HG02973 (cell line): ENCODE measurements around the gene COX18.

Source experiments
- ATAC-seq: cut with Tn5 transposase; IDR thresholded peaks from one replicate; pipeline ENCODE4 v1.9.1; 2021; ENCODE audit warnings: moderate library complexity; ENCODE audit not compliant: unreplicated experiment

COX18 gene

GRCh38 chr4:73069338-73070073 lies at the start of gene COX18:
COX18 (minus strand) TSS chr4:73069716; CDS start chr4:73069649, 67 bp downstream.
- peak; percentile 79 for ATAC-seq

- no peak for ATAC-seq
Measured at GRCh38 chr4:73109493-73109892, 40.0 kb upstream of the COX18 start.

GRCh38 chr4:73104695-73105094 lies 35.2 kb upstream of the COX18 start:
- no peak for ATAC-seq

- no peak for ATAC-seq
Measured at GRCh38 chr4:73103799-73104503, 34.4 kb upstream of the COX18 start.

GRCh38 chr4:73099143-73099542 lies 29.6 kb upstream of the COX18 start:
- ATAC-seq: no peak

- ATAC-seq: no peak
Measured at GRCh38 chr4:73098713-73099112, 29.2 kb upstream of the COX18 start.

GRCh38 chr4:73098016-73098415 lies 28.5 kb upstream of the COX18 start:
- no peak for ATAC-seq

GRCh38 chr4:73092868-73093267 lies 23.4 kb upstream of the COX18 start:
- no peak for ATAC-seq

- ATAC-seq: no peak
Measured at GRCh38 chr4:73090738-73091137, 21.2 kb upstream of the COX18 start.

- no peak for ATAC-seq
Measured at GRCh38 chr4:73087871-73088270, 18.4 kb upstream of the COX18 start.

GRCh38 chr4:73086095-73086868 lies 16.8 kb upstream of the COX18 start:
- ATAC-seq: no peak

- peak; percentile 61 for ATAC-seq
Measured at GRCh38 chr4:73080789-73081188, 11.3 kb upstream of the COX18 start.

- ATAC-seq: no peak
Measured at GRCh38 chr4:73075832-73076231, 6.3 kb upstream of the COX18 start.

- peak; percentile 14 for ATAC-seq
Measured at GRCh38 chr4:73070074-73070390, 516 bp upstream of the COX18 start.

GRCh38 chr4:73068491-73069337 lies 802 bp downstream of the COX18 start:
- peak; percentile 0 for ATAC-seq

- no peak for ATAC-seq
Measured at GRCh38 chr4:73067971-73068394, 1.5 kb downstream of the COX18 start.

GRCh38 chr4:73066928-73067327 lies 2.6 kb downstream of the COX18 start:
- no peak for ATAC-seq

GRCh38 chr4:73066445-73066844 lies 3.1 kb downstream of the COX18 start:
- ATAC-seq: no peak

- no peak for ATAC-seq
Measured at GRCh38 chr4:73064536-73064935, 5.0 kb downstream of the COX18 start.

GRCh38 chr4:73055241-73055897 lies 14.1 kb downstream of the COX18 start:
- ATAC-seq: peak; percentile 78
